ENCODE results near the gene EPB41L5. TPM values are rescaled to one million over a fixed set of nuclear protein-coding genes. Genes with fewer than 3 reads are reported as not detected.
"Not testable (repeated sequence)": the region's sequence is repeated elsewhere in the genome, so short reads cannot be mapped to it uniquely, and the experiment has no call there.

Gene EPB41L5
- 1 to 10 TPM; 3.2 to 9.2 TPM for total RNA-seq

DNA sequence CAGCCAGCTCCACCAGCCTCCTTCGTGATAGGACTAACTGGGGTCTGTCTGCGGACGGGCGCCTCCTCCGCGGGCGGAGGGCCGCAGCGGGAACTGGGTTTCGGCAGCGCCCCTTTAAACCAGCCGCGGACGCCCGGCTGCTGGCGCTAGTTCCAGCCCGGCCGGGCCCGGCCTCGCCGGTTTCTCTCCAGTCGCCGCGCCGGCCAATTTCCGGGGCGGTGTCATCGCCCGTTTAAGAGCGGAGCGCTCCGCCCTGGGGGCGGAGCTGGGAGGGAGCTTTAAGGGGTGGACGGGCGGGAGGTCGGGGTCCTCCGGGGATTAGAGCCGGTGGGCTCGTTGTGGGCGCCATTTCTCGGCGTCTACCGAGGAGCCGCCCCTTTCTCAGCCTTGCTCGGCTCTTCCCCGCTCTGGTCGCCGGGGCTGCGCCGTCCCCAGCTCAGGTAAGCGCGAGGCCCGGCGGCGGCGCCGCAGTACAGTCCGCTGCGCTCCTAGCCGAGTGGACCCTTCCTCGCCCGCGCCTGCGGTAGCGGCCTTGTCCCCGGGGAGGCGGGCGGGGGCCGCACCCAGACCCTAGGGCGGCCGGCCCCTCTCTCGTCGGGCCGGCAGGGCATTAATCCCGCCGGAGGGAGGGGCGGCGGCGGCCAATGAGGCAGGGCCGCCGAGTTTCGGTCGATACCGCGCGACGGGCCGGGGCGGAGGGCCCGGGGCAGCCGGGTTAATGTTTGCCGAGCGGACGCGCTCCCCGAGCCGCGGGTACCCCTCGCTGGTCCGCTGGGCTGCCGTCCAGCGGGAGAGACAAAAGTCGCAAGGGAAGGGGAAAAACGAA lies at the start of gene EPB41L5:
Gene EPB41L5 (plus strand): TSS at position 307 of the 826 bp plus-strand sequence. CDS start 6,008 bp downstream, outside the sequence.
- DNase-seq (ENCODE audit: low spot score in 2 of 2), result peak; percentile 80 to 83
- Mint-ChIP-seq H3K27ac (peak within 1 kb of the TSS; percentile 25 to 78), H3K9me3 (peaks cover 0 to under 1% of the 10 kb centered on the region in 2 donors), H3K36me3 (no peaks in the 10 kb centered on the region)
- ATAC-seq, result peak; percentile 96 to 98

- Mint-ChIP-seq H3K9me3 (peaks cover 0 to 5% of the 10 kb centered on the region in 2 donors), H3K36me3 (peaks cover 0 to 6% of the 10 kb centered on the region in 2 donors), H3K27ac (peak overlapping the region in 1 of 2 donors; percentile 65)
- no peak for DNase-seq (ENCODE audit: low spot score in 2 of 2)
- no peak for ATAC-seq
Measured at GRCh38 chr2:119981896-119982295, 31.0 kb upstream of the EPB41L5 start.

DNA sequence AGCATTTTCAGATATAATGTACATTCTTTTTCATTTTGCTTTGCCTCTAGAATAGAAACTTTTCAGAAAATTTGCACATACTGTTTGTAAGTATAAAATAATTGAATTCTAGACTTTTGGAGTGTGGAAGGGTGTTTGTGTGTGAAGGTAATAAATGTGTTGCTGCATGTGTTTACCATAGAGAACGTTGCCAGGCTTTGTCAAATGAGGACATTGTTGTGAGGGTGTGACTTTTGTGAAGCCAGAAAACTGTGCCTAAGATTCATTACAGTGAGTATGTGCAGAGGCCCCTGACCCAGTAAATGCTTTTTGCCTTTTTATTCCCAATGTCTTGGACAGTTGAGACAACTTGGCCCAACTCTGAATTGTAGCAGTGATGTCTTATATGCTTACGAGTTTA lies 30.4 kb upstream of the EPB41L5 start:
- ATAC-seq (no peak), DNase-seq (ENCODE audit: low spot score in 2 of 2) (no peak)
- H3K27ac Mint-ChIP-seq, result no peak overlapping the region
- H3K9me3 Mint-ChIP-seq, result peaks cover 0 to 5% of the 10 kb centered on the region in 2 donors
- peaks cover 0 to 6% of the 10 kb centered on the region in 2 donors for H3K36me3 Mint-ChIP-seq

GRCh38 chr2:119983108-119983507 lies 29.8 kb upstream of the EPB41L5 start:
- peaks cover 0 to 6% of the 10 kb centered on the region in 2 donors for H3K36me3 Mint-ChIP-seq

DNA sequence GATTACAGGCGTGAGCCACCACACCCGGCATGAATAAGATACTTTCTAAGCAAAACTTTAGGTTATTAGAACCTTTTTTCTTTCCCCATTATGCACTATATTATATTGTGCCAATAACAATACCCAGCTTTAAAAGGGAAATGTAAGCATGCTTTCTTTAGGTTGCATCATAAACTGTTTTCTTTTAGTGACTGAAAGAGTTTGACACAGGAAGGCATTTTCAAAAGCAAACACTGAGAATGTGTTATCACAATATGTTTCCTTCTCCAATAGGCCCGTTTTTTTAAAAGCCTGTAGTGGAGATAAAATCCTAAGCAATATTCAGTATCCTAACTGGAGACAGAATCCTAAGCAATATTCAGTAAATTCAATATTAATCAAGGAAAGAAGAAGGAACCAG lies 16.7 kb upstream of the EPB41L5 start:
- H3K9me3 Mint-ChIP-seq, result no peaks in the 10 kb centered on the region
- ATAC-seq (no peak), DNase-seq (ENCODE audit: low spot score in 2 of 2) (no peak)
- H3K27ac Mint-ChIP-seq, result no peak overlapping the region
- H3K36me3 Mint-ChIP-seq, result no peaks in the 10 kb centered on the region

More at GRCh38 chr2:119983108-119983507, 29.8 kb upstream of the EPB41L5 start:
- H3K27ac Mint-ChIP-seq, result no peak overlapping the region
- DNase-seq (ENCODE audit: low spot score in 2 of 2) (no peak), ATAC-seq (no peak)
- H3K9me3 Mint-ChIP-seq, result peaks cover 0 to 5% of the 10 kb centered on the region in 2 donors

GRCh38 chr2:119996896-119997891 lies 15.7 kb upstream of the EPB41L5 start:
- not testable (repeated sequence) for H3K36me3 Mint-ChIP-seq; H3K27ac Mint-ChIP-seq; DNase-seq (ENCODE audit: low spot score in 2 of 2); ATAC-seq; H3K9me3 Mint-ChIP-seq

DNA sequence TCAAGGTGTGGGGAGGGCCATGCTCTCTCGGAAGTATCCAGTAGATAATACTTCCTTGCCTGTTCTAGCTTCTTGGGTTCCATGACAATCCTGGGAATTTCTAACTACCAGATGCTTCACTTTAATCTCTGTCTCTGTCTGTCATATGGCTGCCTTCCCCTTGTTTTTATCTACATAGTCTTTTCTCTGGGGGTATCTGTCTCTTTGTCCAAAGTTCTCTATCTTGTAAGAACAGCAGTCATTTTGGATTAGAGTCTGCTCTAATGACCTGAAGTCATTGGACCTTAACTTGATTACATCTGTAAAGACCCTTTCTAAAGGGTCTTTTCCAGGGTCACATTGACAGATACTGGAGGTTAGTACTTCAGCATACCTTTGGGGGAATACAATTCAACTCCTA lies 11.4 kb upstream of the EPB41L5 start:
- Mint-ChIP-seq H3K27ac (no peak overlapping the region), H3K9me3 (no peaks in the 10 kb centered on the region), H3K36me3 (no peaks in the 10 kb centered on the region)
- ATAC-seq, result no peak
- DNase-seq (ENCODE audit: low spot score in 2 of 2), result no peak

DNA sequence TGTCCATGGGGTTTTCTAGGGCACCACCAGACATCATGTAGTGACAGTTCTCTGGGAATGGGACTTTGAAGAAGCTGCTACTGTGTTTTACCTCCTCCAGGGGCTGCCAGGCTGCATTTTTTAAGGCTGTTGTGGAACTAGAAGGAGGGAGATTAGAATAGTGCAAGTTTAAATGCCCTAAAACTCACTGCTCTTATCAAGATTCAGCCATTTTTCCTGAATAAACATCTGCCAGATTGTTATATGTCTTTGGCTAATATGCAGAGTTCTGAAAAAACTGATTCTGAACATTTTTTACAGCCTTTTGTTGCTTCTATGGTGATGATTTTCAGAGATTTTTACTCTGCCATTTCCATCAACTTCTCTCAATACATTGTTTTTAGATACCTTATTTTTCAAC lies 8.6 kb upstream of the EPB41L5 start:
- no peaks in the 10 kb centered on the region for H3K36me3 Mint-ChIP-seq
- ATAC-seq (no peak), DNase-seq (ENCODE audit: low spot score in 2 of 2) (no peak)
- H3K9me3 Mint-ChIP-seq, result peaks cover 0 to 4% of the 10 kb centered on the region in 2 donors
- H3K27ac Mint-ChIP-seq, result no peak overlapping the region

DNA sequence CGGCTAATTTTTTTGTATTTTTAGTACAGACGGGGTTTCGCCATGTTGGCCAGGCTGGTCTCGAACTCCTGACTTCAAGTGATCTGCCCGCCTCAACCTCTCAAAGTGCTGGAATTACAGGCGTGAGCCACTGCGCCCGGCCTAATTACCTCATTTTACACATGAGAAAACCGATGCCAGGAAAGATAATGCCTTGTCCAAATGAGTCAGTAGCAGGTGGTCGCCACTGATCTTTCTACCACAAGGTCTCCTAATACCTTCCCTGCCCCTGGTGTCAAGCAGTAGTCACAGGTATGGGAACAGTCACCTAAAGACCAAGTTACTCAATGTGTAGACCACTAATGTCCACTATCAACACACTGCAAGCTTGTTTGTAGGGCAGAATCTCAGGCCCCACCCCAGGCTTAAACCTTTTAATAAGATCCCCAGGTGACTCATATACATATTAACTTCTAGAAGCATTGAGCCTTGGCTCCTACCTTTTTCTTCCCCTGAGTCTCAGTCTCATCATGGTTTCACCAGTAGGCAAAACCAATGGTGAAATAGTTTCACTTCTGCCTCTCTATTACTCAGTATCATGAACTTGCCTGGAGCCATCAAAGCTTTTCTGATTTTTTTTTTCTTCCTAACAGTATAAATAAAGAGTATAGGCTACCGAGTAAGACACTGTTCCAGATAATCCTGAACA lies 6.9 kb upstream of the EPB41L5 start:
- Mint-ChIP-seq H3K36me3 (no peaks in the 10 kb centered on the region), H3K27ac (no peak overlapping the region), H3K9me3 (peaks cover 0 to 4% of the 10 kb centered on the region in 2 donors)
- ATAC-seq (peak; percentile 52 to 67), DNase-seq (ENCODE audit: low spot score in 2 of 2) (no peak)

DNA sequence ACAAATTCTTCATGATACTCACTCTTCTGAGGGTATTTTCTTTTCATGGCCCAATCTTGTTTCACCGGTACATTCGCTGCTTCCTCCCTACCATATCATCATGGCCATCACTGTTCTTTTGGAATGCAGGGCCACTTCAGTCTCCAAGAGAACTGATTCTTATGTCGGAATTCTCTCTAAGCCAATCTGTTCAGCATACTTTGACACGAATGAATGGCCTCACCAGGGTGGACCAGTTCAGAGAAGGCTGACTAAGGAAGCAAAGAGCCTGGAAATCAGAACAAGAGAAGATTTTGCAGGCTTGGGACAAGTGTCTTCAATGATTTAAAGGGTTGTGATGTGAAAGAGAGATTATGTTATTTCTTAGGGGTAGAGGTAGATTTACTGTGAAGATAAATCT lies 5.0 kb upstream of the EPB41L5 start:
- Mint-ChIP-seq H3K9me3 (peaks cover 0 to 4% of the 10 kb centered on the region in 2 donors), H3K27ac (no peak overlapping the region), H3K36me3 (no peaks in the 10 kb centered on the region)
- ATAC-seq (no peak), DNase-seq (ENCODE audit: low spot score in 2 of 2) (no peak)

DNA sequence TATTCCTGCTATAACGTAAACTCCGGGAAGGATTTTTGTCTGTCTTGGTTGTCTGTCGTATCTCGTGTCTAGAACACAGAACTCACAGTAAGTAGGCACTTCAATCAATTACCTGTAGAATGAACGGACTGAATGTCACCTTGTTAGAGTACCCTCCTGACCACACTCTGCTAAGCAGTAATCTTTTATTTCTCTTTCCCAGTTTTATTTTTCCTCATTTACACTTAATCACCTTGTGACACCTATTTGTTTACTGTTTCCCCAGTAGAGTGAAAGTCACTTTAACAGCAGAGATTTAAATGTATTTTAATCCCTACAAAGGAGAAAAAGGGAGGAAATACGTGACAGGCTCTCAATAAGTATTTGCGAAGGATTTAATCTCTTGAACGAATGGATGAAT lies 514 bp upstream of the EPB41L5 start:
- peaks cover 0 to 4% of the 10 kb centered on the region in 2 donors for H3K9me3 Mint-ChIP-seq
- H3K36me3 Mint-ChIP-seq, result no peaks in the 10 kb centered on the region
- no peak for ATAC-seq
- no peak for DNase-seq (ENCODE audit: low spot score in 2 of 2)
- peak overlapping the region in 1 of 2 donors; percentile 78 for H3K27ac Mint-ChIP-seq

GRCh38 chr2:120013597-120014223 lies 833 bp downstream of the EPB41L5 start:
- Mint-ChIP-seq H3K9me3 (no peaks in the 10 kb centered on the region), H3K36me3 (no peaks in the 10 kb centered on the region), H3K27ac (peak overlapping the region in 1 of 2 donors; percentile 25)
- no peak for DNase-seq (ENCODE audit: low spot score in 2 of 2)
- ATAC-seq, result no peak

- no peak for ATAC-seq
- DNase-seq (ENCODE audit: low spot score in 2 of 2), result no peak
- Mint-ChIP-seq H3K27ac (no peak overlapping the region), H3K36me3 (no peaks in the 10 kb centered on the region), H3K9me3 (no peaks in the 10 kb centered on the region)
Measured at GRCh38 chr2:120014226-120014980, 1.5 kb downstream of the EPB41L5 start.

GRCh38 chr2:120016800-120017199 lies 3.9 kb downstream of the EPB41L5 start:
- H3K9me3 Mint-ChIP-seq, result no peaks in the 10 kb centered on the region
- H3K27ac Mint-ChIP-seq, result no peak overlapping the region
- ATAC-seq (no peak), DNase-seq (ENCODE audit: low spot score in 2 of 2) (no peak)
- H3K36me3 Mint-ChIP-seq, result no peaks in the 10 kb centered on the region

DNA sequence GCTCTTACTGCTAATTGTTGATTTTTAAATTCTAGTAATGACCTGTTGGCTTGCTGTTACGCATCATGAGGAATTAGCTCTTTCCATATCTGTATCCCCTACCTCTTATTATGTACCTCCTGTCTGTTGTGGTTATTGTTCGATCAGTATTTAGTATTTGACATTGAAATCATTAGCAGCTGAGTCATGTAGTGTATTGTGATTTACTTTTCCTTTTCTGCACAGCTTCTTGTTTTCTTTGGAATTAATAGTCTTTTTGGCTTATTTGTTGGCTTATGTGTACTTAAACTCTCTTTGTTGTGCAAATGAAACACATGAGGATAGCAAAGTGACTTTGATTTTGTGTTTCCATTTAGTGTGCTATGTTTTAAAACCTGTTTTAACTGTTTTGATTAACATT lies 4.3 kb downstream of the EPB41L5 start:
- Mint-ChIP-seq H3K27ac (no peak overlapping the region), H3K36me3 (no peaks in the 10 kb centered on the region), H3K9me3 (no peaks in the 10 kb centered on the region)
- ATAC-seq (no peak), DNase-seq (ENCODE audit: low spot score in 2 of 2) (no peak)
